Activated naive CD8-positive, alpha-beta T cell treated with anti-CD3 and anti-CD28 coated beads for 36 hours (primary cell): ENCODE results near the gene ORMDL1. TPM values are rescaled to one million over a fixed set of nuclear protein-coding genes. Genes with fewer than 3 reads are reported as not detected.
A peak's percentile ranks its signal among the peaks of the same experiment; 100 is the strongest.
"Not testable (repeated sequence)": the region's sequence is repeated elsewhere in the genome, so short reads cannot be mapped to it uniquely, and the experiment has no call there.

ENCODE experiments used
- DNase-seq: peaks from one replicate; pipeline ENCODE4 v3.0.0; 2021
- H3K27ac Mint-ChIP-seq: one replicate; pipeline ENCODE4 v1.8.0; 2022; ENCODE audit warnings: mild to moderate bottlenecking, moderate library complexity, mixed read lengths
- H3K27me3 Mint-ChIP-seq: one replicate; pipeline ENCODE4 v1.8.0; 2022; ENCODE audit warnings: mild to moderate bottlenecking, mixed read lengths
- H3K36me3 Mint-ChIP-seq: one replicate; pipeline ENCODE4 v1.8.0; 2021; ENCODE audit warnings: mild to moderate bottlenecking, mixed read lengths
- H3K4me1 Mint-ChIP-seq: one replicate; pipeline ENCODE4 v1.8.0; 2021; ENCODE audit warnings: mixed read lengths
- H3K4me3 Mint-ChIP-seq: one replicate; pipeline ENCODE4 v1.8.0; 2022; ENCODE audit warnings: mild to moderate bottlenecking, moderate library complexity, mixed read lengths
- H3K9me3 Mint-ChIP-seq: one replicate; pipeline ENCODE4 v1.8.0; 2022; ENCODE audit warnings: mixed read lengths
- total RNA-seq, 2 experiments: library from RNA; stranded (reverse); gene quantifications; one replicate each; pipeline ENCODE4 v1.2.3, GENCODE V29; 2021

ORMDL1 gene
- total RNA-seq, 2 experiments from 2014 or later = 60.5 to 64.1 TPM

GRCh38 chr2:189797902-189798301, 13.8 kb upstream of the ORMDL1 start:
- no peak overlapping the region for H3K27ac Mint-ChIP-seq

GRCh38 chr2:189794310-189794709, 10.2 kb upstream of the ORMDL1 start:
- peaks cover 13% of the 10 kb centered on the region for H3K4me1 Mint-ChIP-seq
- no peak overlapping the region for H3K27ac Mint-ChIP-seq
- H3K4me3 Mint-ChIP-seq = no peak overlapping the region
- no peaks in the 10 kb centered on the region for H3K27me3 Mint-ChIP-seq
- no peaks in the 10 kb centered on the region for H3K9me3 Mint-ChIP-seq
- peaks cover 23% of the 10 kb centered on the region for H3K36me3 Mint-ChIP-seq
- no peak for DNase-seq

More at GRCh38 chr2:189797902-189798301, 13.8 kb upstream of the ORMDL1 start:
- DNase-seq = no peak
- Mint-ChIP-seq H3K9me3 (no peaks in the 10 kb centered on the region), H3K27me3 (no peaks in the 10 kb centered on the region), H3K4me1 (peaks cover 16% of the 10 kb centered on the region), H3K4me3 (no peak overlapping the region), H3K36me3 (peaks cover 25% of the 10 kb centered on the region)

GRCh38 chr2:189791338-189792042, 7.4 kb upstream of the ORMDL1 start:
- Mint-ChIP-seq H3K4me1 (peaks cover 16% of the 10 kb centered on the region), H3K36me3 (peaks cover 29% of the 10 kb centered on the region), H3K27me3 (no peaks in the 10 kb centered on the region), H3K9me3 (no peaks in the 10 kb centered on the region), H3K27ac (no peak overlapping the region), H3K4me3 (no peak overlapping the region)
- no peak for DNase-seq

- H3K36me3 Mint-ChIP-seq = peaks cover 52% of the 10 kb centered on the region
- no peak for DNase-seq
- peak overlapping the region; percentile 91 for H3K27ac Mint-ChIP-seq
- H3K27me3 Mint-ChIP-seq = no peaks in the 10 kb centered on the region
- H3K9me3 Mint-ChIP-seq = no peaks in the 10 kb centered on the region
- H3K4me3 Mint-ChIP-seq = peak overlapping the region; percentile 90
- peaks cover 52% of the 10 kb centered on the region for H3K4me1 Mint-ChIP-seq
Observed at GRCh38 chr2:189783451-189783926, 650 bp downstream of the ORMDL1 start.

GRCh38 chr2:189782221-189782671, 1.9 kb downstream of the ORMDL1 start:
- Mint-ChIP-seq H3K9me3 (no peaks in the 10 kb centered on the region), H3K27me3 (no peaks in the 10 kb centered on the region), H3K27ac (peak overlapping the region; percentile 73), H3K4me1 (peaks cover 49% of the 10 kb centered on the region), H3K36me3 (peaks cover 48% of the 10 kb centered on the region), H3K4me3 (peak overlapping the region; percentile 90)
- peak; percentile 14 for DNase-seq

GRCh38 chr2:189772212-189772611, 11.9 kb downstream of the ORMDL1 start:
- Mint-ChIP-seq H3K27ac (no peak overlapping the region), H3K9me3 (no peaks in the 10 kb centered on the region), H3K4me3 (no peak overlapping the region), H3K27me3 (no peaks in the 10 kb centered on the region), H3K4me1 (peaks cover 6% of the 10 kb centered on the region), H3K36me3 (peaks cover 14% of the 10 kb centered on the region)
- DNase-seq = no peak

GRCh38 chr2:189770590-189771322, 13.4 kb downstream of the ORMDL1 start:
- H3K4me3 Mint-ChIP-seq = no peak overlapping the region
- no peaks in the 10 kb centered on the region for H3K9me3 Mint-ChIP-seq
- no peak for DNase-seq
- H3K27ac Mint-ChIP-seq = no peak overlapping the region
- H3K4me1 Mint-ChIP-seq = peaks cover 3% of the 10 kb centered on the region
- H3K36me3 Mint-ChIP-seq = peaks cover 21% of the 10 kb centered on the region
- no peaks in the 10 kb centered on the region for H3K27me3 Mint-ChIP-seq

- no peaks in the 10 kb centered on the region for H3K27me3 Mint-ChIP-seq
- no peak for DNase-seq
- H3K36me3 Mint-ChIP-seq = peaks cover 14% of the 10 kb centered on the region
- H3K4me3 Mint-ChIP-seq = peak overlapping the region; percentile 92
- H3K27ac Mint-ChIP-seq = peak overlapping the region; percentile 51
- H3K9me3 Mint-ChIP-seq = no peaks in the 10 kb centered on the region
- peaks cover 7% of the 10 kb centered on the region for H3K4me1 Mint-ChIP-seq
Observed at GRCh38 chr2:189763908-189764661, 20.1 kb downstream of the ORMDL1 start.

GRCh38 chr2:189762551-189763298, 21.4 kb downstream of the ORMDL1 start, which contains the start of gene OSGEPL1:
Gene OSGEPL1, minus strand, starts transcription at chr2:189762792. Its CDS starts 1,152 bp downstream, at chr2:189761640.
- Mint-ChIP-seq H3K27ac (peak within 1 kb of the TSS; percentile 97), H3K27me3 (no peaks in the 10 kb centered on the region), H3K4me3 (peak within 1 kb of the TSS; percentile 92), H3K9me3 (no peaks in the 10 kb centered on the region), H3K36me3 (peaks cover 18% of the 10 kb centered on the region), H3K4me1 (peaks cover 7% of the 10 kb centered on the region)
- peak; percentile 92 for DNase-seq

- Mint-ChIP-seq H3K4me1 (peaks cover 7% of the 10 kb centered on the region), H3K9me3 (no peaks in the 10 kb centered on the region), H3K27ac (peak overlapping the region; percentile 97), H3K4me3 (peak overlapping the region; percentile 92), H3K36me3 (peaks cover 19% of the 10 kb centered on the region), H3K27me3 (no peaks in the 10 kb centered on the region)
- DNase-seq = no peak
Observed at GRCh38 chr2:189762229-189762550, 21.9 kb downstream of the ORMDL1 start.

- not testable (repeated sequence) for H3K9me3 Mint-ChIP-seq, H3K27ac Mint-ChIP-seq, H3K4me3 Mint-ChIP-seq, H3K36me3 Mint-ChIP-seq, H3K4me1 Mint-ChIP-seq, H3K27me3 Mint-ChIP-seq, DNase-seq
Observed at GRCh38 chr2:189760154-189760553, 24.0 kb downstream of the ORMDL1 start.

GRCh38 chr2:189756311-189756952, 27.7 kb downstream of the ORMDL1 start:
- Mint-ChIP-seq H3K4me1 (no peaks in the 10 kb centered on the region), H3K9me3 (no peaks in the 10 kb centered on the region), H3K27ac (no peak overlapping the region), H3K27me3 (no peaks in the 10 kb centered on the region), H3K36me3 (peaks cover 10% of the 10 kb centered on the region), H3K4me3 (no peak overlapping the region)
- no peak for DNase-seq

- H3K27me3 Mint-ChIP-seq = no peaks in the 10 kb centered on the region
- no peak overlapping the region for H3K4me3 Mint-ChIP-seq
- no peaks in the 10 kb centered on the region for H3K9me3 Mint-ChIP-seq
- no peak overlapping the region for H3K27ac Mint-ChIP-seq
- no peaks in the 10 kb centered on the region for H3K4me1 Mint-ChIP-seq
- DNase-seq = peak; percentile 7
- H3K36me3 Mint-ChIP-seq = peaks cover 2% of the 10 kb centered on the region
Observed at GRCh38 chr2:189751080-189751658, 33.0 kb downstream of the ORMDL1 start.

GRCh38 chr2:189729430-189729829, 54.7 kb downstream of the ORMDL1 start:
- no peaks in the 10 kb centered on the region for H3K9me3 Mint-ChIP-seq
- H3K36me3 Mint-ChIP-seq = no peaks in the 10 kb centered on the region
- H3K4me3 Mint-ChIP-seq = no peak overlapping the region
- H3K27me3 Mint-ChIP-seq = no peaks in the 10 kb centered on the region
- DNase-seq = no peak
- no peaks in the 10 kb centered on the region for H3K4me1 Mint-ChIP-seq
- H3K27ac Mint-ChIP-seq = no peak overlapping the region
